GM21786 (cell line): ENCODE data around the gene HSPA13.
"Not testable (repeated sequence)": the region's sequence is repeated elsewhere in the genome, so short reads cannot be mapped to it uniquely, and the experiment has no call there.

Source experiments
- ATAC-seq: cut with Tn5 transposase; IDR thresholded peaks from one replicate; pipeline ENCODE4 v1.9.1; 2021; ENCODE audit not compliant: unreplicated experiment

Gene HSPA13, protein sequence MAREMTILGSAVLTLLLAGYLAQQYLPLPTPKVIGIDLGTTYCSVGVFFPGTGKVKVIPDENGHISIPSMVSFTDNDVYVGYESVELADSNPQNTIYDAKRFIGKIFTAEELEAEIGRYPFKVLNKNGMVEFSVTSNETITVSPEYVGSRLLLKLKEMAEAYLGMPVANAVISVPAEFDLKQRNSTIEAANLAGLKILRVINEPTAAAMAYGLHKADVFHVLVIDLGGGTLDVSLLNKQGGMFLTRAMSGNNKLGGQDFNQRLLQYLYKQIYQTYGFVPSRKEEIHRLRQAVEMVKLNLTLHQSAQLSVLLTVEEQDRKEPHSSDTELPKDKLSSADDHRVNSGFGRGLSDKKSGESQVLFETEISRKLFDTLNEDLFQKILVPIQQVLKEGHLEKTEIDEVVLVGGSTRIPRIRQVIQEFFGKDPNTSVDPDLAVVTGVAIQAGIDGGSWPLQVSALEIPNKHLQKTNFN

GRCh38 chr21:14382835-14383595, at the start of gene HSPA13:
Gene HSPA13 (minus strand): TSS chr21:14383146. CDS start chr21:14383119, 27 bp downstream.
- ATAC-seq, result peak; percentile 96

GRCh38 chr21:14418920-14419319, 36.0 kb upstream of the HSPA13 start:
- no peak for ATAC-seq

DNA sequence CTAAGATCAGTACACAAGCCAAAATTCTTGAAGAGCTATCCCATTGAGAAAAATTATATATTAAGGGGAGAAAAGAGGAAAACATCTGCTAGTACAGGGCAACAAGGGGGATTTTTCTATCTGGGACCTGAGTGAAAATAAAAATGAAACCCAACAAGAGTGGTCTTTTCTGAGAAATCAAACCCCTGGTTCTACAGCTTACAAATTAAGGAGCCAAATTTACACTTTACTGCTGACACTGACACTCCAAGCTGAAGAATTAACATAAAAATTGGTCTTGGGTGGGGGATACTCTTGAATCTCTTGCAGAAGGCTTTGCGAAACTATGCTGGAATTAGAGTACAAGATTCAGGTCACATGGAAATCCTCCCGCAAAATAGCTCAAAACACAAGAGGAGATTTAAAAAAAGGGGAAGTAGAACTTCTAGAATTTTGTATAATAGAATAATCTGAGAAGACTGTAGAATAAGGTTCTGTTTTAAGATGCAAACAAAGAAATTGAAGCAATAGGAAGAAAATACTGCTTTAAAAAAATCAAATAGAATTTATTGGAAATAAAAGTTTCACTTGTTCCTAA, 32.1 kb upstream of the HSPA13 start:
- ATAC-seq, result no peak

DNA sequence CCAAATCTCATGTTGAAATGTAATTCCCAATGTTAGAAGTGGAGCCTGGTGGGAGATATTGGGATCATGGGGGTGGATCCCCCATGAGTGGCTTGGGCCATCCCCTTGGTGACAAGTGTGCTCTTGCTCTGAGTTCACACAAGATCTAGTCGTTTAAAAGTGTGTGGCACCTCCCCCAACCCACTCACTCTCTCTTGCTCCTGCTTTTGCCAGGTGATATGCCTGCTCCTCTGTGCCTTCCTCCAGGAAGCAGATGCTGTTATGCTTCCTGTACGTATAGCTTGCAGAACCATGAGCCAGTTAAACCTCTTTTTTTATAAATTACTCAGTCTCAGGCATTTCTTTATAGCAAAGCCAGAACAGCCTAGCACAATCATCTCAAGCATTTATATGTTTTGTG, 23.0 kb upstream of the HSPA13 start:
- ATAC-seq, result no peak

DNA sequence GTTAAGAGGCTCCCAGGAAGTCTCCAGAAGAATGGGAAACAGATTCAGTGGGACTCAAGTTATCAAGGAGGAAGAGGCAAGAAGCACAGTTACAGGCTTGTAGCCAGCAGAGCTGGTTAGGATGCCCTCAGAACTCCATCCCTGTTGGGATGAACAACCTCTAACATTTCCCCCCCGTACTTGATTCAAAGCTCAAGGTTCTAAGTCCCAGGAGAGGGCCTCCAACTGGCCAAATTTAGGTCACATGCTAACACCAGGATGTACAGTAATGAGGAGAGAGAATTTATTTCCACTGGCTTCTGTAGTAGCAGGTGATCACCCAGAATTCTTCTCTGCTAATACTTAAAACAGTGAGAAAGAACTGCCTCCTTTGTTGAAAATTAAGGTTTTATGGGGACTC, 22.3 kb upstream of the HSPA13 start:
- ATAC-seq, result no peak

GRCh38 chr21:14403681-14404318, 20.9 kb upstream of the HSPA13 start:
- ATAC-seq, result peak; percentile 56

GRCh38 chr21:14401217-14401616, 18.3 kb upstream of the HSPA13 start:
- no peak for ATAC-seq

- no peak for ATAC-seq
Observed at GRCh38 chr21:14388282-14388681, 5.3 kb upstream of the HSPA13 start.

GRCh38 chr21:14384453-14384852, 1.5 kb upstream of the HSPA13 start:
- no peak for ATAC-seq

GRCh38 chr21:14383596-14384180, 742 bp upstream of the HSPA13 start:
- ATAC-seq, result peak; percentile 25

- no peak for ATAC-seq
Observed at GRCh38 chr21:14382486-14382834, 486 bp downstream of the HSPA13 start.

DNA sequence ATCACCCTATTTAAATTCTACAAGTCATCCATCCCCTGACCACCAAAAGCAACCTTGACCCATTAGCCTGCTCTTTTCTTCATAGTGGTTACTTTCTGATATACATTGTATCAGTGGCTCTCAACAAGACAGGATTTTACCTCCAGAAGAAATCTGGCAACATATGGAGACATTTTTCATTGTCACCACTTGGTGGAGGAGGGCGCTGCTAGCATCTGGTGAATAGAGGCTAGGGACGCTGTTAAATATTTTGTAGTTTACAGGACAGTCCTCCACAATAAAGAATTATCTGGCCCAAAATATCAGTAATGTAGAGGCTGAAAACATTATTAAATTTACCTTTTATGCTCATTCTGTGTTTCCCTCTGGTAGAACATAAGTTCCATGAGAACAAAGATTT, 6.1 kb downstream of the HSPA13 start:
- ATAC-seq, result no peak

DNA sequence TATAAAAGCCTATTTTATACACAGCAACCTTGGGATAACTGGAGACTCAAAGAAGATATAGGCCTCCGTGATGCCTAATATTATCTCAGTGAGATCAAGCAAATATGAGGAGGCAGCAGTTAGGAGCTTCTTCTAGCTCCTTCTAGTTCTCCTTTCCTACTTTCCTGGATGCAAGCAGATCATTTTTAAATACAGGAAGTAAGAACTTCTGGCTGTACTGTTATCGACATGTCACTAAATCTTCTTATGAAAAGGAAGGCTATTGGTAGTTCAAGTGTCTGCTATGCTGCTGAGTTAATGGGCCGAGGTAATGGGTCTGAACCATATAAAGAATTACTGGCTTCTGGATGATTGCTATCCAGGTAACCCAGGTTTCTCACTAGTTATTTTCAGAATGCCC, 15.9 kb downstream of the HSPA13 start:
- ATAC-seq, result no peak

DNA sequence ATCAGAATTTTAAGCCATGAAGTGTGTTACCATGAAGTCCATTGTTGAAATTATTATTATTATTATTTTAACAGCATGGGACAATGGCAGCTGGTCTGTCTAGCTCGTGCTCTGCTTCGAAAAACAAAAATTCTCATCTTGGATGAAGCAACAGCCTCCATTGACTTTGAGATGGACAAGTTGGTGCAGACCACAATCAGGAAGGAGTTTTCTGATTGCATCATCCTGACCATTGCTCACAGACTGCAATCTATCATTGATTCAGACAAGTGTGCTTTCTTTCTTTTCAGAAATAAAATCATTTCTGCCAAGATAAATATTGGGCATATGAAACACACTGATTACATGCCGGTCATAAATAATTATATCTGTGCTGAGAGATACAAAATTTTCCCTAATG, 21.0 kb downstream of the HSPA13 start:
- no peak for ATAC-seq

- ATAC-seq, result no peak
Observed at GRCh38 chr21:14358775-14359174, 24.2 kb downstream of the HSPA13 start.

DNA sequence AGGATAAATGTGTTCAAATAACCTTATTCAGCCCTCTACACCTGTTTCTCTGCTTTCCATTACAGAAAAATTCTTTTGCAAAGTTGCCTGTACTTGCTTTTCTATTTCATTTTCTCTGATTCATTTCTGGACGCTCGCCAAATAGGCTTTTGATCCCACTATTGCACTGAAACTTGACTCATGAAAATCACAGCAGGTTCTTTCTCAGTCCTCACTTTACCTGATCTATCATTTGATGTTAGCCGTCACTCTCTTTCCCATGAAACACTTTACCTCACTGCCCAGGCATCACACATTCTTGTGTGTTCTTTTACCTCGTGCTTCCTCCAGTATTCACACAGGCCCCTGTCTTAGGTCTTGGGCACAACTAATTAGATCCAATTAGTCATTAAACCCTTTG, 26.2 kb downstream of the HSPA13 start:
- ATAC-seq, result no peak

- no peak for ATAC-seq
Observed at GRCh38 chr21:14354515-14354914, 28.4 kb downstream of the HSPA13 start.

- no peak for ATAC-seq
Observed at GRCh38 chr21:14353726-14354125, 29.2 kb downstream of the HSPA13 start.

DNA sequence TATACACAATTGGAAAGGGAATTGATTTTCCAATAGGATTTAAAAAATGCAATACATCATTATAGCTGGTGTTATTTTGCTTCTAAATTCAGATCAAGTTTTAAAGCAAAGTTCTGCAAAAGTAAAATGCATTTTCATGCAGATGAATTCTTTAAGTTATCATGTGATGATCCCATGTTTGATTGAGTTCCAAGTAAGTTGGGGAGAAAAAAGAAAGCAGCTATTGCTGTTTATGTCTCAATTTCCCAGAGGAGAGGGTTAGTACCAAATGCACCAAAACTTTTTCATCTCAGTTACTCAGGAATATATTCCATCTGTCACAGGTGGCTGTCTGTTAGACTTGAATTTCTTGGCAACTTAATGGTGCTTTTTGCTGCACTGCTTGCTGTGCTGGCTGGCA, 29.7 kb downstream of the HSPA13 start:
- ATAC-seq, result no peak

GRCh38 chr21:14327346-14327745, 55.6 kb downstream of the HSPA13 start:
- not testable (repeated sequence) for ATAC-seq

DNA sequence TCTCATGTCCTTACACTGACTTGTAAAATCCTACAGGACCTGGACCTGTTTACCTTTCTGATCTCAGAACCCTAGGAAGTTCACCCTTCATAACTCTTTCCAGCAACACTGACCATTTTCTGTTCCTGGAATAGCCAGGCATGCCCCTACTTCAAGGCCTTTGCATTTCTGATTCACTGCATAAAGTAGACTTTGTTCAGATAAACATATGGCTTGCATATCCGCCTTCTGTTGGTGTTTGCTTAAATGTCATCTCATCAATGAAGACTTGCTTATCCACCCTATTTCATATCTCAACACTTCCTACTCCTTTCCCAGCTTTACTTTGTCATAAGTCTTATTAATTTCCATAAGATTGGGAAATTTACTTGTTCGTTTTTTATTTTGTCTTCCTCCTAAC, 57.4 kb downstream of the HSPA13 start:
- no peak for ATAC-seq
